Fibroblast of upper back skin (primary cell): ENCODE data around the gene SLC25A48.

Experiments used
- DNase-seq: peaks from one replicate; pipeline ENCODE4 v3.0.0-alpha.2; 2013

The SLC25A48 gene

DNA sequence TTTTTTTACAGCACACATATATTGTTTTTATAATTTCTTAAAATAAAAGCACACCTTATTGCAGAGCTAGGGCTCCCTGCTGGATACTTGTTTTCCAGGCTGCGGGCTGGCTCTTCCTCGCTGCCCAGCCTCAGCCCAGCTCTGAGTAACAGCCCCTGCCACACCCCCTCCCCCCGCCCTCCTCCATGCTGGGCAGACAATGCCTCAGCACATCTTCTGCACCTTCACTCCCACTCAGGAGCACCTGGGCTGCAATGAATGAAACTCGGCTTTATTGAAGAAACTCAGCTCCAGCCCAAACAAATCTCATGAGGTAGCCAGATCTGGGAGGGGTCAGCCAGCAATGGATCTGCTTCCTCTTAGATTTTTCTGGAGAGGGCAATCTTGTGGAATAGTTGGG is 51.7 kb downstream of the SLC25A48 start:
- DNase-seq, result no peak

DNA sequence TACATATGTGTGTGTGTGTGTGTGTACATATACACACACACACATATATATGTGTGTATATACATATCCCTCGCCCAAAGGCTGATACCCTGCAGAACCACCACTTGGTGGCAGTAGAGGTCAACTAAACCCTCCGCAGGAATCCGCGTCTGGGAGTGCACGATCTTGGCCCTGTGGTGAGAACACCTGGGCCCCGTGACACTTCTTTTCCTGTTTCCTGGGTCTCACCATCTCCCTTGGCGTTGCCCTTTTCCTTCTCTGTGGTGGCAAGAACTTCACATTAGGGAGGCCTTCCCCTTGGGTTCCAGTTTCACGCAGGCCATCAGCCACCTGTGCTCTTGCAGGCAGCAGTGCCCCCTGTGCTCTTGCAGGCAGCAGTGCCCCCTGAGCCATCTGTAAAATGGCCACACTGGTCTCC is 53.0 kb downstream of the SLC25A48 start:
- peak; percentile 72 for DNase-seq

DNA sequence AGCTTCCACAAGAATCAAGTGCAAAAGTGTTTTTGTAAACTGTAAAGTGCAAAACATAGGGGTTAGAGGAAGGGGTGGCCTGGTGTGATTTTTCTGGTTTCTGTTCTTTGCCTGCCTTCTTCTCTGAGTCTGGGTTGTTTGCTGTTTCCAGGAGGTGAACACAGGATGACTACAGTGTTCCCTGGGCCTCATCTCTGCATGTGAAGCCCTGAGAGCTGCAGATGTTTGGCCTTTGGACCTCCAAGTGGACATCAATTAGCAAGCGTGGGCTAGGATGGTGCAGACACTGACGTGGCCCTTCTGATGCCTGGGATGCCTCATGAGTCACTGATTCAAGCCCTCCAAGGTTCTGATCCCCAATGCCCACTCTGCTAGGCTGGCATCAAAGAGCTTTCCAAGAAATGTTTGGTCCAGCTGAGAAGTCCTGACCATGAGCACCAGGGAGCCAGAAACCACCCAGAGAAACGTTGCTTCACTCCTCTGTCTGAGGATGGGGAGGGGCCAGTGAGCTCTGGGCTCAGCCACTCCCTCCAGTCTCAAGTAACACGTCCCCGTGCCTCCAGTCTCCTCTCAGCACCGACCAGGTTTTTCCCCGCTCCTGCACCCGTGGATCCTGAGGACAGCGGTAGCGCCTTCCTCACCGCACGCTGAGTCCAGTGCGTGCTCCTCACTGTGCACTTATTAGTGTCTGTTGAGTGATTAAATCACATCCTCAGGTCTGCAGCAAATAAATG is 53.6 kb downstream of the SLC25A48 start:
- peak; percentile 53 for DNase-seq

DNA sequence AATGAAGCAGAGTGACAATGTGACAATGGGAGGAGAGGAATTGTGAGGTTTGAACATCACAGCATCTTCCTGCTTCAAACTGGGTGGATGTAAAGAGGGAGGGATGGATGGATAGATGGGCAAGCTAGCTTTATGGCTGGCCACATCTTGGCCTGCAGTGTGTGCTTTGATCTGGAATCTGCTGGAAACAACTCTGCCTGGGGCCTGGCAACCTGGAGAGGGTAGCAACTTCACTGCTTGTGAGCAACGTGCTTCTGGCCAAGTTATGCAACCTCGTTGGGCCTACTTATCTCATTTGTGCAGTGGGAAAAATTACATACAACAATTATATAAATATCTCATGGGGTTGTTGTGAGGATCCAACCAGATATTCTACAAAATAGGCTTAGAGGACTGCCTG is 55.8 kb downstream of the SLC25A48 start:
- no peak for DNase-seq

DNA sequence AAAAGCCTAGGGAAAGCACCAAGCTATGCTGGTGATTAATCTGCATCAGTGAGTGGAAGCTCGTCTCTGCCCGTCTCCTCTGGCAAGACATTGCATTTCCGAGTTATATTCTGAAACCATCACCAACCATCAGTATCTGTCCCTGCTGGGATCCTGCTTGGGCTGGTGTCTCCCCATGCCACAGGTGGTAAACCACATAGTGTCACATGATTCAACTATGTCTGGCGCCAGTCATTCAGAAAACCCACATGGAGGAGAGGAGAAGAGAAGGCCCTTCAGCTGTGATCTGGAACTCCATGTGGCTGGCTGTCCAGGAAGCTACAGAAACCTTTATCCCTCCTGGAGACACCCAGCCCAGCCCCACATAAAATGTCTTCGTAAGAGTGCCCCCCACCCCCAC is 56.4 kb downstream of the SLC25A48 start:
- DNase-seq, result no peak

DNA sequence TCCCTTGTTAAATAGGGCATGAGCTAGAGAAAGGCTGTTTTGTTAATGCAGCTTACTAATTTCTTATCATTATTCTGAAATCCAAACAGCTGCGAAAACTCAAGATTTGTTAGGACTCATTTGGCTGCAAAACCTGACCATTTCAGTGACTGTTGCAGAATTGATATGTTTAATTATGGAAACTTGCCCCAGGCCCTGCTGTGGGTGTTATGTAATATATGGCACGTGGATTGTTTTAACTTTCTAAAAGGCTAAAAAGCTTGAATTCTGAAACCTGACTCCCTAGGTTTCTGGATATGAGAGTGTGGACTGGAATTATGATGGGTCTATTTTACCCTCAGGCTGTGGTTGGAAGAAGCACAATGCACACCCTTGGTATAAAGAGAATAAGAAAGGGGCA is 56.8 kb downstream of the SLC25A48 start:
- no peak for DNase-seq

DNA sequence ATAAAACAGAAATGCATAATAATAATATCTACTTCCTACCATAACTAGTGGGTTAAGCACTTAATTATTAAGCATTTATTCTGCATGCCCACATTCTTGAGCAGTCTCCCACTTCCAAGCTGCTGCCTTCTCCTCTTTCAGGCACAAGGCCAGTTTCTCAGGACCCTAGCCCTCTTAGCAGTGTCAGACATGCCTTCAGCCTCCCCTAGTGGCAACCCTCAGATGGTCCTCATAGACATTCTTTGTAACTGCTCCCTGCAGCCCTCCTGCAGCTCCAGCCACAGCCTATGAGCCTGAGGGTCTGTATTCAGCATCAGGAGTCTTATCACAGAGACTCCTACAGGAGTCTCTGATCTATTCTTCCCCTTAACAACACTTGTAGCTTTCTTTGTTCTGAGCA is 57.3 kb downstream of the SLC25A48 start:
- no peak for DNase-seq

DNA sequence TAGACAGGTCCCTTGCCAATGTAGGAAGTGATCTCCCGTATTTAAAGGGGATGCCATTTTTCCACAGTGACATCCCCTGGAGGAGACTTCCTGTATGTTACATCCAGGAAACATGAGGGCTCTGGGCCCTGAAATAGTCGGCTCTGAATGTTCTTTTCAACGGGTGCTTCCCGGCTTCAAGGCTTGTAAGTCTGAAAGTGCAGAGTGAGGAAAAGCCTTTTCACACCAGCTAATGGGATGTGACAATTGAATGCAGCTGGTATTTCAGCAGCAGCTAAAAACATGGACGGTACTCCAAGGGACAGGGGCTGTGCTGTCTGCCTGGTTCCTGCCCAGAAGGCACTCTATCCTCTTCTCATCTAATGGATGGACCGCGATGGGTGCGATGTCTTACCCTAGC is 59.8 kb downstream of the SLC25A48 start:
- DNase-seq, result no peak

DNA sequence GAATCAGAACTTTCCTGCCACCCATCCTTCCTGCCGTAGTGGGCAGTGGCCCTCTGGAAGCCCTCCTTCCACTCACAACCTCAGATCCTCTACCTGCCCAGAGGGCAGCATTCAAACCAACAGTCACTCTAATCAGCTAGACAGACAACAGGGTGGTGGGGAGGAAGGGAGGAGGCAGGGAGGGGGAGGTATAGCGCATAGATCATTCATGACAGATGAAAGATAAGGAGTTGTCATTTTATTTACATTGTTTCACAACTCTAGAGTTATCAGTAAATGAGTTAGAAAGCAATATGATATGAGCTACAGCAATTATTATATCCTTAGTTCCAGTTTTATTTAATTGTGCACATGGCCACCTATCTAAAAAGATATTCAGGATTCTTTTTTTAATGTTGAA is 60.3 kb downstream of the SLC25A48 start:
- no peak for DNase-seq

DNA sequence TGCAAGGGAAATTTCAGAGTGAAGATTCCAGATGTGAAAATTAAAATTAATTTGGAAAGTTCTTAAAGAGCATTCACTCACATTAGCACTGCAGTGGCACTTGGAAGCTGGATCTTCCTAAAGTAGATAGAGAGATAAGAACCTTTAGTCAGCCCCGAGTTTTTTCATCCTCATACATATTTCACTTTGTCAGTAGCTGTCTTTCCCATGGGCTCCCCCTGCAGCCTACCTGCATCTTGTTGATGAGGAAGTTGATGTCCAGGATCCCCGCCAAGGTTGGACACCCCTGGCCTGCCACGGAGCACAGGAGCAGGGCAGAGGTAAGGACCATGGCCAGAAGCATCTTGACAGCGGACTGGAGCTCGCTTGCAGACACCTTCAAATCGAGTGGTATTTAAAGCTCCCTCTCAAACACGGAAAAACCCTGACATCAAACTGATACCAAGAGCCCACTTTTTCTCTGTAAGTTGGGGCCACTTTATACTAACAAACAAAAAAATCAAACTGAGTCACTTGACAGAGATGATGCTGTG is 61.1 kb downstream of the SLC25A48 start, which contains the start of gene IL9:
IL9 (minus strand) TSS at position 368 of the 533 bp plus-strand sequence; CDS start at position 343, 25 bp downstream.
- no peak for DNase-seq

DNA sequence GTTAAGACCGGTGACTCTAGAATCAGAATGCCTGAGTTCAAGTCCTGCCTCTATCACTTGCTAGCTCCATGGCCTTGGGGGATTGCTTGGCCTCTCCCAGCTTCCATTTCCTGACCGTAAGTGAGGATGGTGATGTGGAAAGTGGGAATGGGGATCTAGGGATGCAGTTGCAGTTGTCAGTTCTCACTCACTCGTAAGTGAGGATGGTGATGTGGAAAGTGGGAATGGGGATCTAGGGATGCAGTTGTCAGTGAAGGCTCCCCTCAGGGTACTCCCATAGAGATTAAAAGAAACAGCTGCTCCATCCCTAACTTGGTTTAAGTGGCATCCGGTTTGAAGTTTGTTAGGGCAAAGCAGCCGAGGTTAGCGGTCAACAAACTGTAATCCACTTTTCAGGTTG is 64.2 kb downstream of the SLC25A48 start:
- no peak for DNase-seq

DNA sequence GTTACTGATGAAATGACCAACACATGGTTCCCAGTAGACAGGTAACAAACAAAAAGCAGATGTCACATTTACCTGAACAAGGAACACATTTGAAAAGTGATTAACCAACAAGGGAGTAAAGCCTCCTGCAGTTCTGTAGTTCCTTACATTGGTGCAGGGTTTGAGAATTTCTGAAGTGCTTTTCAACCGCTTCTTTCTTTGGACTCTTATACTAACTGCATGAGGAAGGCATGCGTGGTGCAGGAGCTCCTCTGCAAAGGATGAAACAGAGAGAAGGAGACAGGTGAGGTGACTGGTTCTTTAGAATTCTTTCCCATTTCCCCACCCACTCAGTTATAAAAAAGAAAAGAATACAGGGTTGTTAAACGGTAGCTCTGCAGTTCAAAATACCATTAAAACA is 65.8 kb downstream of the SLC25A48 start:
- DNase-seq, result no peak

DNA sequence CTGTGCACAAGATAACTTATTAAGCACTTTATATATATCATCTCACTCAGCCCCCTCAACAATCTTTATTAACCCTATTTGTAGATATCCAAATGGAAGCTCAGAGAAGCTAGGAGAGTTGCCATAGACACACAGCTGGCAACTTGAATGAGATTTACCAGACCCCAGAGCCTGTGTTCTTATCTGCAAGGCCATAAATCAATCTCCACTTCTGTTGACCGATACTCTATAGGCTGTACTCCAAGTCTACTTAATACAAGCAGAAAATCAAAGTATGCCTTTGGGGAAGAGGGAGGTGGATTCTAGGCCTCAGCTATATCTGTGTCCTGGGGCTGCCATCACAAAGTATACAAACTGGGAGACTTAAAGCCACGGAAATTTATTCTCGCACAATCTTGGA is 67.2 kb downstream of the SLC25A48 start:
- DNase-seq, result no peak

DNA sequence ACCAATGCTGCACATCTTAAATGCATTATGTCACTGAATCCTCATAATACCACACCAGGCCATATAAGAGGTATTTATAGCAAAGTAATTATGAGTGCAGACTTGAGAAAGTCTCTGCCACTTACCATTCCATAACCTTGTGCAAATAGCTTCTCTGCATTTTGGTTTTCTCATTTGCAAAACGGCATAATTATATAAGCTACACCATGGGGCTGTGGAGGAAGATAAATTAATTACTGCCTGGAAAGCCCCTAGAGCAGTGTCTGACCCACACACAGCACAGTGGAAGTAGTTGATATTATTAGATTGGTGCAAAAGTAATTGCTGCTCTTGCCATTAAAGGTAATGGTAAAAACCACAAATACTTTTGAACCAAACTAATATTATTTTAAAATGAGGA is 70.7 kb downstream of the SLC25A48 start:
- no peak for DNase-seq

DNA sequence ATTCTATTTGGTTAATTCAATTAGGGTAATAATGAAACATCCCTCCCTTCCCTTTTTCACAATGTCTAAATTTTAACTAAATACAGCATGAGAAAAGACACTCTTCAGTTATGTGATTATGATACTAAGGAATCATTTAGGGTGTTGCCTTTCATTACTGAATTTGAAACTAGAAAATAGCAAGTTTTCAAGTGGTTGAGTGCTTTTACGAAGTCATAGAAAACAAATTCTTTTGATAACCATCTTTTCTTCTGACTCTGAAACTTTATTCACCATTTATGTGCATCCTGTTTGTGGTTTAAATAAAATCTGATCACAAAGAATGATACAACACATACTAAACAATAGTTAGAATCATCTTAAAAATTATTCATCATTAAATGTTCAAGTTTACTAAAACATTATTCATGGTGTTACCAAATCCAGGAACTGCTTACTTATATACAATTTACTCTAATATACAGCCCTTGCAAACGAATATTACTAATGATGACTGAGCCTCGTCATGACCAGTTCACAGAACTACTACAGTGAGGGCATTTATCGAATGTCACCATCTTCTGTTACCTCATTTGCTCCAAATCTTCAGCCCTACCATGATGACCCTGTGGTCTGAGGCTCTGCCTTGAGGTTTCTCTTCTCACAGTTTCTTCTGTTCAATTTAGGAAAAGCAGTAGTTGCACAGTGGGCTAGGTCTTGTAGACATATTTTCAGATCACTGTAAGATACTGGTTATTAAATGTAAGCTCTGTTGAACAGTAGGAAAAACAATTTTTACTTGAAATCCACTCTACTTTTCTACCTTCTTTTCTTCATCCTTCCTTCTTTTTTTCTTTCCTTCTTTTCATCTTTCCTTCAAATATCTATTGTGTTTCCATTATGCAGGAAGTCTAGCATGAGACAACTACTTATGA is 79.5 kb downstream of the SLC25A48 start:
- no peak for DNase-seq

DNA sequence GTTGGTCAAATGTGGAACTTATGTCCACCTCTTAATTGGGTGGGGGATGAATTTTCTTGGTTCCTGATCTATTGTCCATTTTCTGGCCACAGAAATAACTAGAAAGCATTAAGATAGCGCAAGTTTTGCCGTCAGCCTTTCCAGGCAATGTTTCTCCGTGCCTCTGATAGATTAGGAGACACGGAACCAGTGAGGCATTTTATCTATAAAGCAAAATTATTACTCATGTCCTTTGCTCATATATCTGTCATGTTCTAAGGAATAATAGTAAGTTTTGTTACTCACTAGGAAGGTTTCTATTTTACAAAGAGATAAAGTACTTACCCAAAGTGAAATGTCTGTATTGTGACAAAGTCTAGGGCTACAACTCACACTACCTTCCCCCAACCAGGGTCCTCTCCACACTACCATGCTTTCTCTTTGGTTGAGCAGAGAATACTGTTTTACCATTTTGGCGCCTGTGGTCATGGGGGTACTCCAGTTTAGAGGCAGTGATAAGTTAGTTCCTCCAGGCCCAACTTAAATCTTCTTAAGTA is 81.1 kb downstream of the SLC25A48 start:
- DNase-seq, result no peak

DNA sequence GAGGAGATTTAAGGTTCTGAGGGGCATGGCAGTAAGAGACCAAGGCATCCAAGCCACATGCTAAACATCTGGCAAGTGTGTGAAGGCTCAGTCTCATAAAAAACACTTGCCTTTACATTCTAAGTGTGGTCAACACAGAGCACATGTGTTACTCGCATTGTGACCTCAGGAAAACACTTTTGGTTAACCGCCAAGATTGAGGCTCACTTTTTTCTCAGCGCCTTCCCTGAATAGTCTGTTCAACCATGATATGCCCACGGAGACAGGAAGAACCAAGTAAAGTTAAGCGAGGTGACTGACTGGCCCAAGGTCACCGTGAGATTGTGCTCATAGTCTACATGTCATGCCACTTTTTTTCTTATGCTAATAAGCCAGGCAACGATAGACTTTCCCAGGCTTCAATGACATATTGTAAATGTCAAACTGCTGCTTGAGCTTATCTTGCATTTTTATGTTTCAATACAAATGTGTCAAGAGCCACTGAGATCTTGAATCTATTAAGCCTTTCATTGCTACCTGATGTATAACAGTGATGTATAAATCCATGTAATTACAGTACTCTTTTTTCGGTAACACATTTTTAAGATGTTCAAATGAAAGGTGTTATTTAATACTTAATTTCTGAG is 82.3 kb downstream of the SLC25A48 start:
- DNase-seq, result no peak

DNA sequence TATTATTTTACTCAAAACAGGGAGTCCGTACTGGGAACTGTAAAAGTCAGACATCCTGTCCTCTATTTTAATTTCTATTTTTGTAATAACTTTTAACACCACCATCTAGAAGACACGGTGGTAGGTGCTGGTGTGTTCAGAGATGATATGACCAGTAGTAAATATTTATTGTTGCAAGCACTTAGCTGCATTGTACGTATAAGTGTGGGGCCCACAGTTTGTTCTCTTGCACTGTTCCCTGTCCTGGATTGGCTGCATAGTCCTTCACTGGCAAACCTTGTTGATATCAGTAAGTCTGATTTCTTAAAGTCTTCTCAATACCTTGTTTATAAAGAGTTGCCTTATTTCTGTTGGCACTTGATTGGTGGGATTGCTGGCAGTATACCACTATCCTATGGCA is 85.7 kb downstream of the SLC25A48 start:
- DNase-seq, result no peak

DNA sequence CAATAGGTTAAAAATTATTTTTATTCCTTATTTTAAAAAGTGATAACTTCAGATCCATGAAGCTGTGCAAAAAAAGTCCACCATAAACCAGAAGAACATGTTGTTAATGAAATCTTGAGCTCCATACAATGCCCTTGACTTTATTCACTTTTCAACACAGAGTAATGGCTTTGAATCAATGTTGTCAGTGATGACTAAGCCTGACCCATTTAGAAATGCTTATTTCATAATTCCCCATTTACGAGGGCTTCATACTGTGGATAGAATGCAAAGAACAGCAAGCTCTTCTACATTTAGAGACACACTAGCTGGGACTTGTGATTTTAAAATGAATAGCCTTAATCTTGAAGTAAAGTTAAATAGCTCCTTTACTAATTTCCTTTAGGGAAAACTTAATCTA is 86.9 kb downstream of the SLC25A48 start:
- peak; percentile 39 for DNase-seq

DNA sequence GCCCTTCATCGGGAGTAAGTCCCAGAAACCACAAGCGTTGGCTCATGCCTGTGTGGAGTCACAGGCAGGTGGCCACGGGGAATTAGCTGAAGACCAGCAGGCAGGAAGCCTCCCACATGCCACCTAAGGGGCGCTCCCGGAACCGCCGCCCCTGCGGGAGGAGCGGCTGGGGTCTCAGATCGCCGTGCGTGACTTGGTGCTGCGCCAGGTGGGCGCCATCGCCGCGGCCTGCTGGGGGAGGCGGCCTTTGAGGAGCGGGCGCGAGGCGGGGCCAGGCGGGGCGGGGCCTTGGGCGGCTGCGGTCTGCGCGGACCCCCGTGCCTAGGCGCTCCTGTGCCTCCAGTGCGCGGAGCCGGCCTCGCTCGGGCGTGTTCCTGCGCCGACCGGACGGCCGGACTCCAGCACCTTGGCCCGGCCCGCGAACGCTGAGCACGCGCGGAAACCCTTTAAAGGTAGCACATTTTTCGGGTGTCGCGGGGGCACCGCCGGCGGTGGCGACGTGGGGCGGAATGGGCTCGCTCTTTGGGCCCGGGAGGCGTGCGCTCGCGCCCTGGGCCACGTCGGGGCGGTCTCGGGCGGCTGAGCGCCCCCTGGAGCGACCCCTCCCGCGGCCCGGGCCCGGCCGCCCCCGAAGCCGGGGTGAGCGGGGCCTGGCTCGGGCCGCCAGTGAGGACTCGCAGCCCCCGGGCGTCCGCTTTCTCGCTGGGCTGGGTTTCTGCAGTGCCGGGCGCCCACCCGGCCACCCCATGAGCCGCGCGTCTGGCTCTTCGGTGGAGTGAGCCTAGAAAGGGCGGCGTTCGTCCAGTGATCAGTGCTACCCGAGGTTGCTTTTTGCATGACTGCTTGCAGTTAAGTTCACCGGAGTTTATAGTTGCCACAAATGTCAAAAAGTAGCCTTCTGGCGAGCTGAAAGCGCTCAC is 95.8 kb downstream of the SLC25A48 start:
- DNase-seq, result no peak

DNA sequence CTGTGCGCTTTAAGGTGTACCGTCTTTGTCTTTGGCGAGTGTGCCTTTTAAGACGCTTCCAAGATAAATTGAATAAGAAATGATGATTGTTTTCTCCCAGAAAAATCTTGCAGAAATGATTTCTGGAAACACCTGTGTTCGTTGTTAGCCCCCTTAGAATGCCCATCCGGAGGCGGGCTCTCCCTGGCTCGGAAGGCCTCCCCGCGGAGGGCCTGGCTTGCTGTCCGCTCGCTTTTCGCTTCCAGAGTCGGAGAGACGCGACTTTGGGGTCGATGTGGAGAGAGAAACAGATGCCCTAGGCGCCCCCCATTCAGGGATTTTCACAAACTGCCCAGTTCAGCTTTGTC is 96.5 kb downstream of the SLC25A48 start:
- no peak for DNase-seq

DNA sequence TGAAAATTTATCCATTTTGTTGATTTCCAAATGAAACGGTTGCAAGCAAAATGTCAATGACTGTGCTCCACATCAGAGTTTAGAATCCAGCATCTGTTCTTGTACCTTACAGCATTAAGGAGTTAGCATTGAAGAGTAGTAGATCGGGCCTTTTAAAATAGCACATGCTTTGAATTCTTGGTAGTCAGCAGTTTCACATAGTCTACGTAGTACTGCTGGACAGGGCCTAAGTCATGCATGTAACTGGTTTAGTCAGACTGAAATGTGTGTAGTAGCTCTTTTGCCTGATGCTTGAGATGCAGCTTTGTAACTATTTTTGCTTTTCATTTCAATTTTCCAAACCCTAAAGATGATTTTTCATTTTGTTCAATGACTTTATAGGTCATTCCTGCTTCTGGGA is 100.5 kb downstream of the SLC25A48 start:
- DNase-seq, result peak; percentile 47
